ENCODE data around the gene STX8. TPM values are rescaled to one million over a fixed set of nuclear protein-coding genes. Genes with fewer than 3 reads are reported as not detected.

Gene STX8
- total RNA-seq, 1 donor from 2014 or later, result 61.0 TPM

DNA sequence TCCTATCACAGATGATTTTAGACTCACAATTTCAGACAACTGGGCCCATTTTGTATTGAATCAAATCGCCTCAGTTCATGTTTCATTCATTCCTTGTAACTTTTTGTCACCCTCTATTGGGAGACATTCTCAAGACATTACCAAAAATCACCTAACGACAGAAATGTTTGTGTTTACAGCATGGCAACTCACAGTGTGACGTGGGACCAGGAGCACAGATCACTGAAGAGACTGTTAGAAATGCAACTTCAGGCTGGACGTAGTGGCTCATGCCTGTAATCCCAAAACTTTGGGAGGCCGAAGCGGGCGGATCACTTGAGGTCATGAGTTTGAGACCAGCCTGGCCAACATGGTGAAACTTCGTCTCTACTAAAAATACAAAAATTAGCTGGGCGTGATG, 304.7 kb downstream of the STX8 start:
- TF ChIP-seq, protein P1, sequence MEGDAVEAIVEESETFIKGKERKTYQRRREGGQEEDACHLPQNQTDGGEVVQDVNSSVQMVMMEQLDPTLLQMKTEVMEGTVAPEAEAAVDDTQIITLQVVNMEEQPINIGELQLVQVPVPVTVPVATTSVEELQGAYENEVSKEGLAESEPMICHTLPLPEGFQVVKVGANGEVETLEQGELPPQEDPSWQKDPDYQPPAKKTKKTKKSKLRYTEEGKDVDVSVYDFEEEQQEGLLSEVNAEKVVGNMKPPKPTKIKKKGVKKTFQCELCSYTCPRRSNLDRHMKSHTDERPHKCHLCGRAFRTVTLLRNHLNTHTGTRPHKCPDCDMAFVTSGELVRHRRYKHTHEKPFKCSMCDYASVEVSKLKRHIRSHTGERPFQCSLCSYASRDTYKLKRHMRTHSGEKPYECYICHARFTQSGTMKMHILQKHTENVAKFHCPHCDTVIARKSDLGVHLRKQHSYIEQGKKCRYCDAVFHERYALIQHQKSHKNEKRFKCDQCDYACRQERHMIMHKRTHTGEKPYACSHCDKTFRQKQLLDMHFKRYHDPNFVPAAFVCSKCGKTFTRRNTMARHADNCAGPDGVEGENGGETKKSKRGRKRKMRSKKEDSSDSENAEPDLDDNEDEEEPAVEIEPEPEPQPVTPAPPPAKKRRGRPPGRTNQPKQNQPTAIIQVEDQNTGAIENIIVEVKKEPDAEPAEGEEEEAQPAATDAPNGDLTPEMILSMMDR (IDR thresholded peaks at IDR 0.05; ENCODE audit: partially characterized antibody, unreplicated experiment), result no peak
- Mint-ChIP-seq H3K4me1 (ENCODE audit: low read depth, unreplicated experiment) (peaks cover 7% of the 10 kb centered on the region), H3K9me3 (ENCODE audit: unreplicated experiment) (peaks cover 2% of the 10 kb centered on the region), H3K36me3 (ENCODE audit: unreplicated experiment) (no peaks in the 10 kb centered on the region), H3K27me3 (ENCODE audit: unreplicated experiment) (no peaks in the 10 kb centered on the region), H3K27ac (ENCODE audit: unreplicated experiment) (no peak overlapping the region), H3K4me3 (ENCODE audit: unreplicated experiment) (no peak overlapping the region)
- DNase-seq, result no peak

DNA sequence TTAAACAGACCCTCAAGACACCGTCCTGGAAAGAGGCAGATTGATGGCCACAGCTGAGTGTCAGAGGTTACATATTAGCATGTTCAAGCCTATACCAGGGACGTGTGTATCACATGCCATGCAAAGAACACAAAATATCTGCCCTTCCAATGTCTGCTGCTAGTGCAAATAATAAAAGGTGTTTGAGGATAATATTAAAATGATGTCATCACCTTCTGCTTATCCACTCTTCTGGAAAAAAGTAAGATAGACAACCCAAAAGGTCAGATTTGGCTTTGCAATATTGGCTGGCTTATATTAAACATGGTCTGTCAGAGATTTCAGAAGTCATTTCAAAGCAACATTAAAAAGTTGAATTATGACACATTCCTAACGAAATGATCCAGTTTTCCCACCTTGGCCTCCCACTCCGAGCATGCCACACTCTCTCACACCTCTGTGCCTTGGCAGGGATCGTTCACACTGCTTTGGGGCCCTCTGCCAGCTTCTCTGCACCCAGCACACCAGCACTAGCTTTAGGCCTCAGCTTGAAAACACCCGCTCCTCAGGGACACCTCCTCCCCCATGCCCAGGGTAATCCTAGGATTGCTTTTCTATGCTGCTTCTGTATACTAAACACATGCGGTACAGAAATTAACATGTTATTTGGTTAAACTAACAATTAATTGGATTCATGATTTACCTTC, 306.1 kb downstream of the STX8 start:
- Mint-ChIP-seq H3K4me3 (ENCODE audit: unreplicated experiment) (no peak overlapping the region), H3K36me3 (ENCODE audit: unreplicated experiment) (no peaks in the 10 kb centered on the region), H3K9me3 (ENCODE audit: unreplicated experiment) (peaks cover 2% of the 10 kb centered on the region), H3K27ac (ENCODE audit: unreplicated experiment) (no peak overlapping the region), H3K27me3 (ENCODE audit: unreplicated experiment) (no peaks in the 10 kb centered on the region), H3K4me1 (ENCODE audit: low read depth, unreplicated experiment) (peaks cover 7% of the 10 kb centered on the region)
- no peak for DNase-seq
- TF ChIP-seq, protein P1 (IDR thresholded peaks at IDR 0.05; ENCODE audit: partially characterized antibody, unreplicated experiment), result no peak

DNA sequence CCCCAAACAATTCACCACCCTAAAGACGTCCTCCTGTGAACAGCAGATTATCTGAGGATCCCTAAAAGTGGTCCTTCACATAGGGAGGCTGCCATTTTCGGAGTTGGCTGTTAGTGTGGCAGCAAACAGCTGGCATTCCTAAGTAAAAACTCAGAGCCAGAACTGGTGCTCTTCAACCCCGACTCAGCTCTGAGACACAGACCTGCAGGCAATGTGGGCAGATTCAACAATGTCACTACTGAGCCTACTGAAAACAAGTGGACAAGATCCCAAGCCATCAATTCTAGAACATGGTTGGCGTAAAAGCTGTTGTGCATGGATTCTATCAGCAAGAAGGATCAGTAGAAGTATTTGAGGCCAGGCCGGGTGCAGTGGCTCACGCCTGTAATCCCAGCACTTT, 307.1 kb downstream of the STX8 start:
- no peaks in the 10 kb centered on the region for H3K9me3 Mint-ChIP-seq (ENCODE audit: unreplicated experiment)
- peaks cover 7% of the 10 kb centered on the region for H3K4me1 Mint-ChIP-seq (ENCODE audit: low read depth, unreplicated experiment)
- H3K27me3 Mint-ChIP-seq (ENCODE audit: unreplicated experiment), result no peaks in the 10 kb centered on the region
- H3K36me3 Mint-ChIP-seq (ENCODE audit: unreplicated experiment), result no peaks in the 10 kb centered on the region
- TF ChIP-seq, protein P1 (IDR thresholded peaks at IDR 0.05; ENCODE audit: partially characterized antibody, unreplicated experiment), result no peak
- DNase-seq, result no peak
- no peak overlapping the region for H3K4me3 Mint-ChIP-seq (ENCODE audit: unreplicated experiment)
- no peak overlapping the region for H3K27ac Mint-ChIP-seq (ENCODE audit: unreplicated experiment)

DNA sequence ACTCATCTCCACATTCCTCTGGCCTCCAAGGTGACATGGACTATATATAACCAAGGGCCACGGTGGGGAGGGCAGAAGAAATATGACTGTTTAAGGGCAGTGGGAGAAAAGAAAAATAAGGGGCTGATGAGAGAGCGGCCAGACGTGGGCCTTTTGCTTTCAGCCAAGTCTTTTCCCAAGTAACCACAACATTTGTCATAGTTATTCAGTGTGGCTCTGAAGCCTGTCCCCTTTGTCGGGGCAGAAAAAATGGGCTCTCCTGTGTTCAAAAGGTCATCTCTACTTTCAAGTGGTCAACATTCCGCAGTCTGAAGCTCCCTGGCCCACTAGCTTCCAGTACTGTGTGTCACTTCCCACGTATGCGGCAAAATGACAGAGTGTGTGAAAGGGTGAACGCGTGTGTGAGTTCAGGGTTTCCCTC, 308.9 kb downstream of the STX8 start:
- H3K4me1 Mint-ChIP-seq (ENCODE audit: low read depth, unreplicated experiment), result peaks cover 3% of the 10 kb centered on the region
- H3K36me3 Mint-ChIP-seq (ENCODE audit: unreplicated experiment), result no peaks in the 10 kb centered on the region
- no peak overlapping the region for H3K27ac Mint-ChIP-seq (ENCODE audit: unreplicated experiment)
- no peaks in the 10 kb centered on the region for H3K9me3 Mint-ChIP-seq (ENCODE audit: unreplicated experiment)
- no peaks in the 10 kb centered on the region for H3K27me3 Mint-ChIP-seq (ENCODE audit: unreplicated experiment)
- no peak for DNase-seq
- TF ChIP-seq, protein P1 (IDR thresholded peaks at IDR 0.05; ENCODE audit: partially characterized antibody, unreplicated experiment), result no peak
- no peak overlapping the region for H3K4me3 Mint-ChIP-seq (ENCODE audit: unreplicated experiment)

DNA sequence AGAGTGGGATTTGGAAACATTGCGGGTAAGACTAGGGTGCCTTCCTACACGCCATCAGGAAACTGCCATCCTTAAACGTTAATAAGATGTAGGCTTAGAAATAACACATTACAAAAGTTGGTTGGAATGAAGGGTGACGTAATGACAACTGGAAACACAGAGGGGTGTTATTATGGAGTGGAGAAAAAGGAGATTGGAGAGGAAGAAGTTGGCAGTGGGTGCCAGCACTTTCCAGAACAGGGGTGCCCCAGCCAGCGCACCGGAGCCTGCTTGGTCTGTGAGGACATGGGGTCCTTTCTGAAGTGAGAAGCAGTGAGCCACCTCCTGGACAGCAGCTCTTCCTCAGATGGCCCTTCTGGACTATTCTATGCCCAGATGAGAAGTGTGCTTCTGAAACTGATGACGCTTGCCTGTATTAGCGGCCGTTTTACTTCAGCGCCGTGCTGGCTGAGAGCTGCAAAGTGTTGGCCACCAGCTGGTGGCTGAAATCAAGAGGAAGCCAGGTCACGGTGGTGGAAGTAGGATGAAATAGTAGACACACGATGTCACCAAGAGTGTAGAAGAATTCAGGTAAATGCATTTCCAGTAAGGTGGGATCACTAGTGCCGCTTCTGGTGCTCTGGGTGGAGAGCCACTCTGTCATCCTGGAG, 309.5 kb downstream of the STX8 start:
- no peaks in the 10 kb centered on the region for H3K27me3 Mint-ChIP-seq (ENCODE audit: unreplicated experiment)
- TF ChIP-seq, protein P1 (IDR thresholded peaks at IDR 0.05; ENCODE audit: partially characterized antibody, unreplicated experiment), result no peak
- H3K27ac Mint-ChIP-seq (ENCODE audit: unreplicated experiment), result no peak overlapping the region
- H3K36me3 Mint-ChIP-seq (ENCODE audit: unreplicated experiment), result no peaks in the 10 kb centered on the region
- peaks cover 8% of the 10 kb centered on the region for H3K4me1 Mint-ChIP-seq (ENCODE audit: low read depth, unreplicated experiment)
- DNase-seq, result no peak
- no peak overlapping the region for H3K4me3 Mint-ChIP-seq (ENCODE audit: unreplicated experiment)
- H3K9me3 Mint-ChIP-seq (ENCODE audit: unreplicated experiment), result no peaks in the 10 kb centered on the region
